WERI-Rb-1 (cell line): ENCODE results near the gene BATF2.
"Not testable (repeated sequence)": the region's sequence is repeated elsewhere in the genome, so short reads cannot be mapped to it uniquely, and the experiment has no call there.

ENCODE experiments used
- DNase-seq: peaks from one replicate; pipeline ENCODE4 v3.0.0-alpha.2; 2020
- H3K27ac ChIP-seq: fragments of 250-450 bp; sonication (Bioruptor Pico); 2 replicates; pipeline ENCODE4 v1.5.1; 2020; ENCODE audit warnings: mild to moderate bottlenecking, moderate library complexity
- H3K27me3 ChIP-seq: fragments of 250-450 bp; sonication (Bioruptor Pico); 2 replicates; pipeline ENCODE4 v1.5.1; 2021; ENCODE audit warnings: mild to moderate bottlenecking, low read depth, moderate library complexity; ENCODE audit not compliant: insufficient read depth, severe bottlenecking
- H3K36me3 ChIP-seq: fragments of 250-450 bp; sonication (Bioruptor Pico); 2 replicates; pipeline ENCODE4 v1.5.1; 2020; ENCODE audit warnings: mild to moderate bottlenecking, moderate library complexity
- H3K4me3 ChIP-seq: 2 replicates; pipeline ENCODE4 v1.5.1; 2011; ENCODE audit warnings: low read depth, mild to moderate bottlenecking, control low read depth, low read length
- H3K9me3 ChIP-seq: fragments of 250-450 bp; sonication (Bioruptor Pico); 2 replicates; pipeline ENCODE4 v1.5.1; 2021; ENCODE audit warnings: mild to moderate bottlenecking, moderate library complexity; ENCODE audit not compliant: severe bottlenecking
- CTCF ChIP-seq: IDR thresholded peaks from 2 replicates; pipeline ENCODE4 v1.5.1; 2011; ENCODE audit warnings: low read depth, mild to moderate bottlenecking, control low read depth, inconsistent platforms, low read length

The BATF2 gene

GRCh38 chr11:65008873-65009272 lies 12.1 kb upstream of the BATF2 start:
- no peaks in the 10 kb centered on the region for H3K36me3 ChIP-seq
- H3K27me3 ChIP-seq: no peaks in the 10 kb centered on the region
- H3K4me3 ChIP-seq: no peak overlapping the region
- H3K27ac ChIP-seq: no peak overlapping the region
- no peaks in the 10 kb centered on the region for H3K9me3 ChIP-seq
- no peak for TF ChIP-seq CTCF
- no peak for DNase-seq

DNA sequence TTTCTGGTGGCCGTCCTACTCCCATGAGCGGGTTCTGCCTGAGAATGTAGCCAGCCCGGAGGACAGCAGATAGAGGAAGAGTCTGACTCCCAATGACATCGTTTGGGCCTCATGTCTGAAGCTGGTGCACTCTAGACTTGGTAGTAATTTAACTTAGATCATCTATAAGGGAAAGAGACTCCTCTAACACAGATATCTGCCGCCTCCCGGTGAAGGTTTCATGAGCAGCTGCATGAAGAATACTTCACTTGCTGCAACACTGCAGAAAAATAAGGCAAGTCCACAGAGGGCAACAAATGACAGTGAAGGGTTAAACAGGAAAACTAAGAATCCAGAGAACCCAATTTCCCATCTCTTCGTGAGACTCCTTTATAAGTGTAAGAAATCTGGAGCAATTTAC lies 11.2 kb upstream of the BATF2 start:
- no peaks in the 10 kb centered on the region for H3K9me3 ChIP-seq

DNA sequence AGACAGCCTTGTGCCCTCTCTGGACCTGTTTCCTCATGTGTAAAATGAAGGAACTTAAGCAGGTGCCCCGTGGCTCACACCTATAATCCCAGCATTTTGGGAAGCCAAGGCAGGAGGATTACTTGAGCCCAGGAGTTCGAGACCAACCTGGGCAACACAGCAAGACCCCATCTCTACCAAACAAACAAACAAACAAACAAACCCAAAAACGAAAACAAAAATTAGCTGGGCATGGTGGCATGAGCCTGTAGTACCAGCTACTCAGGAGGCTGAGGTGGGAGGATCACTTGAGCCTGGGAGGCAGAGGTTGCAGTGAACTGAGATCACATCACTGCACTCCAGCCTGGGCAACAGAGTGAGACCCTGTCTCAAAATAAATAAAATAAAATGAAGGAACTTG lies 7.2 kb upstream of the BATF2 start:
- not testable (repeated sequence) for DNase-seq, H3K27ac ChIP-seq, H3K36me3 ChIP-seq, H3K27me3 ChIP-seq, H3K9me3 ChIP-seq, H3K4me3 ChIP-seq

More for the DNA sequence above, 11.2 kb upstream of the BATF2 start:
- TF ChIP-seq CTCF: no peak
- Histone ChIP-seq H3K27me3 (no peaks in the 10 kb centered on the region), H3K27ac (no peak overlapping the region), H3K36me3 (no peaks in the 10 kb centered on the region), H3K4me3 (no peak overlapping the region)
- DNase-seq: no peak

- TF ChIP-seq CTCF: no peak
- no peaks in the 10 kb centered on the region for H3K27me3 ChIP-seq
- H3K9me3 ChIP-seq: no peaks in the 10 kb centered on the region
- H3K36me3 ChIP-seq: no peaks in the 10 kb centered on the region
- DNase-seq: no peak
- no peak overlapping the region for H3K27ac ChIP-seq
- no peak overlapping the region for H3K4me3 ChIP-seq
Observed at GRCh38 chr11:65003282-65003681, 6.5 kb upstream of the BATF2 start.

GRCh38 chr11:65002706-65003105 lies 5.9 kb upstream of the BATF2 start:
- Histone ChIP-seq H3K9me3 (no peaks in the 10 kb centered on the region), H3K36me3 (no peaks in the 10 kb centered on the region), H3K27ac (no peak overlapping the region), H3K4me3 (no peak overlapping the region), H3K27me3 (no peaks in the 10 kb centered on the region)
- TF ChIP-seq CTCF: no peak
- DNase-seq: no peak

DNA sequence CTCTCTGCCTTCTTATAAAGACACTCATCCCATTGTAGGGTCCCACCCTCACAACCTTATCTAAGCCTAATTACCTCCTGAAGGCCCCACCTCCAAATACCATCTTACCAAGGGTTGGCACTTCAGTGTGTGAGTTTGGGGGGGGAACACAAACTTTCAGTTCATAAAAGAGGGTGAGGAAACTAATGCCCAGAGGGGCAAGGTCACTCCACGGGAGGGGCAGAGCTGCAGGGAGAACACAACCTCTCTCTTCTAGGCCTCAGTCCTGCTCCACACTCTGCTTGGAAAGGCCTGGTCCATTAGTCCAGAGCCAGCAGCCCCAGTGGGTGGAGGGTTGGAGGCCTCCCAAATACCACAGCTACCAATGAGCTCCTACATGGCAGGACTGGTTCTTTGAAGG lies 2.7 kb upstream of the BATF2 start:
- no peaks in the 10 kb centered on the region for H3K36me3 ChIP-seq

More for the DNA sequence above, 2.7 kb upstream of the BATF2 start:
- no peak for TF ChIP-seq CTCF
- no peaks in the 10 kb centered on the region for H3K27me3 ChIP-seq
- DNase-seq: no peak
- no peaks in the 10 kb centered on the region for H3K9me3 ChIP-seq
- H3K27ac ChIP-seq: no peak overlapping the region
- H3K4me3 ChIP-seq: no peak overlapping the region
